ENCODE results near the gene KCNJ16. TPM values are rescaled to one million over a fixed set of nuclear protein-coding genes. Genes with fewer than 3 reads are reported as not detected.

KCNJ16 gene
- total RNA-seq, 1 experiment from 2014 or later: not detected

DNA sequence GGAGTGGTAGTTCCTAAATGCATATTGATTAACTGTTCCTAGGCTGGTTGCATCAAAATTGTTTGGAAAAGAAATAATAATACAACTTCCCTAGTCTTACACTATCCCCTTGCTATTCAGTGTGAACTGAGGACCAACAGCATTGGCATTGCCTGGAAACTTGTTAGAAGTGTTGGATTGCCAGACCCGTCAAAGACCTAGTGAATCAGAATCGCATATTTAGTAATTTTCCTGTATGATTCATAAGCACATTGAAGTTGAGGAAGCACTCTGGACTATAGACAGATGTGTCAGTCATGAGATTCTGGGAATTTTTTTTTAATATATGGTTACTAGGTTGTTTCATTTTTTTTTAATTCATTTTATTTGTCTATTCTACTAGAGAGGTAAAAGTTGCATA, 34.7 kb upstream of the KCNJ16 start:
- DNase-seq (ENCODE audit: low read depth, low spot score): no peak
- H3K36me3 ChIP-seq (ENCODE audit: control insufficient read depth, insufficient read depth, low read length): no peaks in the 10 kb centered on the region
- H3K4me3 ChIP-seq (ENCODE audit: low read depth in 2 of 2, low read length in 2 of 2): no peak overlapping the region
- TF ChIP-seq, protein P1, sequence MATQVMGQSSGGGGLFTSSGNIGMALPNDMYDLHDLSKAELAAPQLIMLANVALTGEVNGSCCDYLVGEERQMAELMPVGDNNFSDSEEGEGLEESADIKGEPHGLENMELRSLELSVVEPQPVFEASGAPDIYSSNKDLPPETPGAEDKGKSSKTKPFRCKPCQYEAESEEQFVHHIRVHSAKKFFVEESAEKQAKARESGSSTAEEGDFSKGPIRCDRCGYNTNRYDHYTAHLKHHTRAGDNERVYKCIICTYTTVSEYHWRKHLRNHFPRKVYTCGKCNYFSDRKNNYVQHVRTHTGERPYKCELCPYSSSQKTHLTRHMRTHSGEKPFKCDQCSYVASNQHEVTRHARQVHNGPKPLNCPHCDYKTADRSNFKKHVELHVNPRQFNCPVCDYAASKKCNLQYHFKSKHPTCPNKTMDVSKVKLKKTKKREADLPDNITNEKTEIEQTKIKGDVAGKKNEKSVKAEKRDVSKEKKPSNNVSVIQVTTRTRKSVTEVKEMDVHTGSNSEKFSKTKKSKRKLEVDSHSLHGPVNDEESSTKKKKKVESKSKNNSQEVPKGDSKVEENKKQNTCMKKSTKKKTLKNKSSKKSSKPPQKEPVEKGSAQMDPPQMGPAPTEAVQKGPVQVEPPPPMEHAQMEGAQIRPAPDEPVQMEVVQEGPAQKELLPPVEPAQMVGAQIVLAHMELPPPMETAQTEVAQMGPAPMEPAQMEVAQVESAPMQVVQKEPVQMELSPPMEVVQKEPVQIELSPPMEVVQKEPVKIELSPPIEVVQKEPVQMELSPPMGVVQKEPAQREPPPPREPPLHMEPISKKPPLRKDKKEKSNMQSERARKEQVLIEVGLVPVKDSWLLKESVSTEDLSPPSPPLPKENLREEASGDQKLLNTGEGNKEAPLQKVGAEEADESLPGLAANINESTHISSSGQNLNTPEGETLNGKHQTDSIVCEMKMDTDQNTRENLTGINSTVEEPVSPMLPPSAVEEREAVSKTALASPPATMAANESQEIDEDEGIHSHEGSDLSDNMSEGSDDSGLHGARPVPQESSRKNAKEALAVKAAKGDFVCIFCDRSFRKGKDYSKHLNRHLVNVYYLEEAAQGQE (IDR thresholded peaks at IDR 0.05; ENCODE audit: insufficient read depth in 1 of 2, low read depth in 2 of 2, low read length in 1 of 2): no peak
- TF ChIP-seq, protein P2, sequence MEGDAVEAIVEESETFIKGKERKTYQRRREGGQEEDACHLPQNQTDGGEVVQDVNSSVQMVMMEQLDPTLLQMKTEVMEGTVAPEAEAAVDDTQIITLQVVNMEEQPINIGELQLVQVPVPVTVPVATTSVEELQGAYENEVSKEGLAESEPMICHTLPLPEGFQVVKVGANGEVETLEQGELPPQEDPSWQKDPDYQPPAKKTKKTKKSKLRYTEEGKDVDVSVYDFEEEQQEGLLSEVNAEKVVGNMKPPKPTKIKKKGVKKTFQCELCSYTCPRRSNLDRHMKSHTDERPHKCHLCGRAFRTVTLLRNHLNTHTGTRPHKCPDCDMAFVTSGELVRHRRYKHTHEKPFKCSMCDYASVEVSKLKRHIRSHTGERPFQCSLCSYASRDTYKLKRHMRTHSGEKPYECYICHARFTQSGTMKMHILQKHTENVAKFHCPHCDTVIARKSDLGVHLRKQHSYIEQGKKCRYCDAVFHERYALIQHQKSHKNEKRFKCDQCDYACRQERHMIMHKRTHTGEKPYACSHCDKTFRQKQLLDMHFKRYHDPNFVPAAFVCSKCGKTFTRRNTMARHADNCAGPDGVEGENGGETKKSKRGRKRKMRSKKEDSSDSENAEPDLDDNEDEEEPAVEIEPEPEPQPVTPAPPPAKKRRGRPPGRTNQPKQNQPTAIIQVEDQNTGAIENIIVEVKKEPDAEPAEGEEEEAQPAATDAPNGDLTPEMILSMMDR (IDR thresholded peaks at IDR 0.05): no peak
- TF ChIP-seq TCF7L2 (IDR thresholded peaks at IDR 0.05; ENCODE audit: low read depth, low read length) (no peak), POLR2AphosphoS5 (IDR thresholded peaks at IDR 0.05; ENCODE audit: low read depth, low read length) (no peak), SIN3A (IDR thresholded peaks at IDR 0.05; ENCODE audit: borderline replicate concordance, insufficient read depth, low read depth, low read length) (no peak)
- in situ Hi-C loops (cut with HindIII; ENCODE audit: low pct_unique_long_range_greater_than_20kb, low sequenced_read_pairs) (no loop called here), intact Hi-C loops (cut with micrococcal nuclease; ENCODE audit: unreplicated experiment) (no loop called here)
- POLR2A ChIA-PET: no interaction called here
- H3K4me1 ChIP-seq (ENCODE audit: control insufficient read depth, insufficient read depth, low read length): no peaks in the 10 kb centered on the region
- no peaks in the 10 kb centered on the region for H3K9me3 ChIP-seq (ENCODE audit: control insufficient read depth, insufficient read depth, low read depth, low read length)
- CTCF ChIA-PET: no interaction called here
- no TSS peak for BruUV-seq (replicated peaks)
- no peak for ATAC-seq
- H3K27me3 ChIP-seq (ENCODE audit: control insufficient read depth, insufficient read depth, low read length): no peaks in the 10 kb centered on the region
- no peak overlapping the region for H3K27ac ChIP-seq (ENCODE audit: low read length)

DNA sequence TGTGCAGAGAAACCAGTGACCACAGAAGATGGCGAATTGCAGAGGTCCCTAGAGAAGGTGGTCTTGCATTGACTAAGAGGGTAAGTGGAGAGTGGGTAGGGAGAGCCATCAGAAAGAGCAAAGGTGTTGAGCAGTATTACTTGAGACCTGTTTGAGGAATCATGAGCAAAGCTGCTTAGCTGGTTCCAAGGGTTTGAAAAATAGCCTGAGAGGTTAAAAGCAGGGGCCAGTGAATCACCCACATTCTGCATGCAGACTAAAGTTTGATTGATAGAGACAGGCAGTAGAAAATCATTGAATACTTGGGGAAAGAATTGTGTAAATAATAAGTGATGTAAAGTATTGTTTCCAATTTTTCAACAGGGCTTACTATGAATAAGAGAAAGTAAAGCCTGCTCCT, 34.0 kb upstream of the KCNJ16 start:
- TF ChIP-seq, protein P2 (IDR thresholded peaks at IDR 0.05): no peak
- TF ChIP-seq, protein P1 (IDR thresholded peaks at IDR 0.05; ENCODE audit: insufficient read depth in 1 of 2, low read depth in 2 of 2, low read length in 1 of 2): no peak
- no peak for TF ChIP-seq TCF7L2 (IDR thresholded peaks at IDR 0.05; ENCODE audit: low read depth, low read length)
- no peak for TF ChIP-seq SIN3A (IDR thresholded peaks at IDR 0.05; ENCODE audit: borderline replicate concordance, insufficient read depth, low read depth, low read length)
- no peak for TF ChIP-seq POLR2AphosphoS5 (IDR thresholded peaks at IDR 0.05; ENCODE audit: low read depth, low read length)
- no peak for DNase-seq (ENCODE audit: low read depth, low spot score)
- H3K9me3 ChIP-seq (ENCODE audit: control insufficient read depth, insufficient read depth, low read depth, low read length): no peaks in the 10 kb centered on the region
- intact Hi-C loops (cut with micrococcal nuclease; ENCODE audit: unreplicated experiment): no loop called here
- H3K4me1 ChIP-seq (ENCODE audit: control insufficient read depth, insufficient read depth, low read length): no peaks in the 10 kb centered on the region
- H3K36me3 ChIP-seq (ENCODE audit: control insufficient read depth, insufficient read depth, low read length): no peaks in the 10 kb centered on the region
- no peak overlapping the region for H3K4me3 ChIP-seq (ENCODE audit: low read depth in 2 of 2, low read length in 2 of 2)
- no peak for ATAC-seq
- in situ Hi-C loops (cut with HindIII; ENCODE audit: low pct_unique_long_range_greater_than_20kb, low sequenced_read_pairs): no loop called here
- no peaks in the 10 kb centered on the region for H3K27me3 ChIP-seq (ENCODE audit: control insufficient read depth, insufficient read depth, low read length)
- no peak overlapping the region for H3K27ac ChIP-seq (ENCODE audit: low read length)
- POLR2A ChIA-PET: no interaction called here
- BruUV-seq (replicated peaks): no TSS peak
- CTCF ChIA-PET: no interaction called here
